AG04449 (cell line): ENCODE measurements around the gene DLGAP3.

Source experiments
- CTCF ChIA-PET: fragments of 350-600 bp; formaldehyde crosslinking; extraction: SDS; loops from one replicate; lab custom pipeline; 2021; ENCODE audit warnings: antibody characterized with exemption; lab: Yijun Ruan, JAX
- POLR2A ChIA-PET: fragments of 400-600, 350-600 bp; formaldehyde crosslinking; extraction: SDS; loops from one replicate; lab custom pipeline; 2020; ENCODE audit warnings: antibody characterized with exemption, inconsistent platforms; lab: Yijun Ruan, JAX
- DNase-seq: peaks from one replicate; pipeline ENCODE4 v3.0.0-alpha.2; 2010; ENCODE audit warnings: low read depth, low spot score
- H3K4me3 ChIP-seq: 2 replicates; pipeline ENCODE4 v1.5.1; 2011; ENCODE audit warnings: low read depth, mild to moderate bottlenecking, control low read depth, low read length
- TF ChIP-seq, protein P1 (sequence below): IDR thresholded peaks from one replicate; pipeline ENCODE4 v1.5.1; 2011; ENCODE audit warnings: mild to moderate bottlenecking, moderate library complexity, low read length, control low read depth, inconsistent platforms; ENCODE audit not compliant: insufficient read depth; ENCODE audit errors: missing control alignments

The DLGAP3 gene

DNA sequence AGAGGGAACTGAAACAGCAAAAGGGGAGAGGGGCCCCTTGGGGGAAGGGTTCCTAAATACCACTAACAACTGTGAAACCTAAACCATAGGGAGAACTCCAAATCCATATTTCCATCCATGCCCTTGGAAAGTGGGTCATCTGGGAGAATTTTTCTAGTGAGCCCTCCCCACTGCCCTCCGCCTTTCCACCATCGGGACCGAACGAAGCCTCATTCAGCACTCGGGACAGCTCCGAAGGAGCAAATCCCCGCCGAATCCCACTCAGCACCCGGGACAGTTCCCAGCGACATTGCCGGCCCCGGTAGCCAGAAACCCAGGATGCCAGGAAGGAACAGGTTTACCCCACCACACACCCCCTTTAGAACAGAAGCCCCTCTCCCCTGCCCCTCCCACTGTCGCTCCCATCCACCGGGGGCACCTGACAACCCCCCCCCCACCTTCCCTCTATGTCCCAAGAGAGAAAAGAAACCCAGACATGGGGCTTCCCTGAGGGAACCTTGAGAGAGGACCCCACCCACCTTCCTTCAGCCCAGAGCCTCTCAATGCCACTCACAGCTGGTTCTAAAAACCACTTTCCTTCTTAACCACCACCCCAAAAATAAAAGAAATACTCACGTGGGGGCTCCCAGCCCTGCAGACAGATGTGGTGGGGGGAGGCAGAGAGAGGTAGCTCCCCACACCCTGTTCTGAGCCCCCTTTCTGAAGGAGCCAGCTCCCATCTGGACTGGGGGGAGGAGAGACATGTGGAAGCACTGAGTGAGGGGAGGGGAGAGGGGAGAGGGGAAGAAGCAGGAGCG lies 4.5 kb downstream of the DLGAP3 start:
- no peak overlapping the region for H3K4me3 ChIP-seq
- no peak for DNase-seq
- CTCF ChIA-PET: no interaction called here
- POLR2A ChIA-PET: no interaction called here
- TF ChIP-seq, protein P1, sequence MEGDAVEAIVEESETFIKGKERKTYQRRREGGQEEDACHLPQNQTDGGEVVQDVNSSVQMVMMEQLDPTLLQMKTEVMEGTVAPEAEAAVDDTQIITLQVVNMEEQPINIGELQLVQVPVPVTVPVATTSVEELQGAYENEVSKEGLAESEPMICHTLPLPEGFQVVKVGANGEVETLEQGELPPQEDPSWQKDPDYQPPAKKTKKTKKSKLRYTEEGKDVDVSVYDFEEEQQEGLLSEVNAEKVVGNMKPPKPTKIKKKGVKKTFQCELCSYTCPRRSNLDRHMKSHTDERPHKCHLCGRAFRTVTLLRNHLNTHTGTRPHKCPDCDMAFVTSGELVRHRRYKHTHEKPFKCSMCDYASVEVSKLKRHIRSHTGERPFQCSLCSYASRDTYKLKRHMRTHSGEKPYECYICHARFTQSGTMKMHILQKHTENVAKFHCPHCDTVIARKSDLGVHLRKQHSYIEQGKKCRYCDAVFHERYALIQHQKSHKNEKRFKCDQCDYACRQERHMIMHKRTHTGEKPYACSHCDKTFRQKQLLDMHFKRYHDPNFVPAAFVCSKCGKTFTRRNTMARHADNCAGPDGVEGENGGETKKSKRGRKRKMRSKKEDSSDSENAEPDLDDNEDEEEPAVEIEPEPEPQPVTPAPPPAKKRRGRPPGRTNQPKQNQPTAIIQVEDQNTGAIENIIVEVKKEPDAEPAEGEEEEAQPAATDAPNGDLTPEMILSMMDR: no peak

DNA sequence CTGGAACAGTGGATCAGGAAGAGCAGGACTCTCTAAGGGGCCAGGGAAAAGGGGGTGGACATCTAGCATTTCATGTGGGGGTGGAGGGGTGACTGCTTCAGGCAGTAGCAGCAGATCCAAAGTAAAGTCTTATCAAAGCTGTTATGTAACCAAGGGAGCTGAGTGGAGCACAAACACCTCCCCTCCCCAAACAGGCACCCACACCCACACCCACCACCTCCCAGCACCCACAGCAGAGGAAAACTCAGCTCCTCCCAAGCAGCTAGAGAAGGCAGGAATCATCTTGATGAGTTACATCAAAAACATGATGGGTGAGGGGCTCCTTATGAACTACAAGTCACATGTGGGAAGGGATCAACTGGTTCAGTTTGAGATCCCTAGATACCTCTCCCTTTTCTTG lies 6.0 kb downstream of the DLGAP3 start:
- H3K4me3 ChIP-seq: no peak overlapping the region
- ChIA-PET CTCF (no interaction called here), POLR2A (no interaction called here)
- DNase-seq: no peak
- TF ChIP-seq, protein P1: no peak

DNA sequence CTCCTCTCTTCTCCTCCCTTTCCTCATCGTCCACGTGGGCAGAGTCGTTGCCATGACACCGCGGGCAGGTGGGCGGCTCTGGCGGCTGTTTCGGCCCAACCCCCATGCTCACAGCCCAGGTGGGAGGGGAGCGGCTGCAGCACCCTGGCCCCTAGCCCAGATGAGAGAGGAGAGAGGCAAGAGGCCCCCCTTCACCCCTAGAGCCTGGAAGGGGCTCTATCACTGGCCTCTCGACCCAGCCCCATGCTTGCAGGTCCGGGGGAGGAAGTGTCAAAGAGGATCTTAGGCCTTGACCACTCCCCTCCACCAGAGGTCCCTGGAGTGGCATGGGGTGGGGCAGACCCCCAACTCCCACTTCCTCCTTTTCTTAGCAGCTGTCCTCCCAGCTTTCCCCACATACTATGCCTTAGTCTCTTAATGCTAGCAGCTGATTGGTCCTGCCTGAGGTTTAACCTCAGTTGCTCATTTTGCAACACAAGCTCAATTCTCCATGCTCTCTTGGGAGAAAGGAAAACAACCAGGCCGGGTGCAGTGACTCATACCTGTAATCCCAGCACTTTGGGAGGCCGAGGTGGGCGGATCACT lies 10.4 kb downstream of the DLGAP3 start:
- ChIA-PET CTCF (no interaction called here), POLR2A (no interaction called here)
- H3K4me3 ChIP-seq: no peak overlapping the region
- TF ChIP-seq, protein P1: no peak
- DNase-seq: no peak

DNA sequence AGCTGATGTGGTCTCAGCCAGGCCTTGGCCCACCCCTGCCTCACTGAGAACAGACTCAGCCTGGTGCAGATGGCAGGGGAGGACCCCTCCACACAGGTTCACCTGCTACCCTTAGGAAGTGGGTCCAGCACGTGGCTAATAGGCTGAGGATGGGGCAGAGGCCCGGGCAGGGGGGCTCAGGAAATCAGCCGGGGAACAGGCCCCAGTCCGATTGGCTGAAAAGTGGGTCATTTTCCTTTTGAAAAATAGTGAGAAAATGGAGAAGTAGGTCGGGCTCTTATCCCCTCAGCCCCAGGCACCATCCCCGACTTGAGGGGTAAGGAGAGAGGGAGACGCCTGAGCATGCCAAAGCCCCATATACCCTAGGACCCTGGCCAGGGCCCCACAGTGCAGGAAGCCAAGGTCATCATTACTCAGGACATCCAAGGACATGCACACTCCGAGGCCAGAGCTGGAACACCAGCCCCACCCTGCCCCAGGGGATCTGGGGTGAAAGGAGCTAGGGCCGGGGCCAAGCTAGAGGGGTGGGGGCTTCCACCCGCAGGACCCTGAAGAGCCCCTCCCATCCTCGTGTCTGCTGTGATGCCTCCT lies 11.0 kb downstream of the DLGAP3 start:
- H3K4me3 ChIP-seq: no peak overlapping the region
- TF ChIP-seq, protein P1: no peak
- ChIA-PET POLR2A (no interaction called here), CTCF (no interaction called here)
- DNase-seq: no peak

DNA sequence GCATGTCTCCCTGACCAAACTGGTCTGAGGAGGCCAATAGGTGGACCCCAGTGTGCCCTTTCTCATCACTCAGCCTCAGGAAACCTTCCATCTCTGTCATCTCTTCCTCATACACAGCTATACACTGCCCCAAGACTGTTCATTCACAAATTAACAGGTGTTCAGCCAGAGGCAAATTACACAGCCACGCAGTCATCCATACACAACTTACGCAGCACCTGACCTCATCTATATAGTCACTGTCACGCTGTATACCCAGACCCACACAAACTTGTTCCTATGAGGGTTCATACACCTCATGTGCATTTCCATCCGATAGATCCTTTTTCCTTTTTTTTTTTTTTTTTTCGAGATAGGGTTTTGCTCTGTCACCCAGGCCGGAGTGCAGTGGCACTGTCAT lies 12.4 kb downstream of the DLGAP3 start:
- POLR2A ChIA-PET: no interaction called here
- no peak for DNase-seq
- TF ChIP-seq, protein P1: no peak
- H3K4me3 ChIP-seq: no peak overlapping the region
- CTCF ChIA-PET: interaction anchor here (0.8 kb wide), 1 partner anchor 10 kb away, joined by 3 read pairs; no protein-coding TSS in a partner anchor

DNA sequence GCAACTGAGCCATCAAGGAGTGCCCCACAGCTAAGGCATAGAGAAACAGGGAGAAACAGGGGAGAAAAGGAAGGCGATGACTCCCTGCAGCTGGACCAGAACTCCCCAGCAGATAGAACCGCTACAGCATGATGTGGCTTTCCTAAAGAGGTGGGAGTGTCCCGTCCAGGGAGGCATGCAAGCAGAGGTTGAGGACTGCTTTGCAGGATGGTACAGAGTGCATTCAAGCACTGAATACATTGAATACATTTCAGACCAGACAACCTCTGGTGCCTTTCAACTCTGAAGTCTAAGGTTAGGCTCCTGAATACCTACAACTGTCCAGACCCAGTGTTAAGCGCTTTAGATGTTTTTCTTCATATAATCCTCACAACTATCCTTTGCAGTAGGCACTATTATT lies 13.3 kb downstream of the DLGAP3 start:
- H3K4me3 ChIP-seq: no peak overlapping the region
- ChIA-PET POLR2A (no interaction called here), CTCF (no interaction called here)
- no peak for DNase-seq
- TF ChIP-seq, protein P1: no peak
